Measurements from ENCODE around the gene LPIN2.
A peak's percentile ranks its signal among the peaks of the same experiment; 100 is the strongest.
"Not testable (repeated sequence)": the region's sequence is repeated elsewhere in the genome, so short reads cannot be mapped to it uniquely, and the experiment has no call there.

Gene LPIN2

GRCh38 chr18:3041843-3042242 is 28.9 kb upstream of the LPIN2 start:
- no peak for DNase-seq

GRCh38 chr18:3040881-3041280 is 27.9 kb upstream of the LPIN2 start:
- DNase-seq = no peak

DNA sequence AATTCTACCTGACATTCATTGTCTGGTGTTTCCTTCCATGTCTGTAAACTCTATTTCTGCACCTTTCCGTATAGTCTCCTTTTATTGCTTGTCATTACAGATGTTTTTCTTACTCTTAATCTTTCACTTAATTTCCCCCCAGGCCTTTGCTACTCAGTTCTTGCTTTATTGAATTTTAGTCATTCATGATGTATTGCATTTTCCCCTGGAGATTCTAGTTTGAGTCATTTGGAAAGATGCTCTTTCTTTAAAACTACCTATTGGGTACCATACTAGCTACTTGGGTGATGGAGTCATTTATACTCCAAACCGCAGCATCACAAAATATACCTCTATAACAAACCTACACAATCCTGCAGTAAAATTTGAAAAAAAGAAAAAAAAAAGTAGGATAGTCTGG is 27.2 kb upstream of the LPIN2 start:
- no peak for DNase-seq

GRCh38 chr18:3037423-3037915 is 24.5 kb upstream of the LPIN2 start:
- no peak for DNase-seq

DNA sequence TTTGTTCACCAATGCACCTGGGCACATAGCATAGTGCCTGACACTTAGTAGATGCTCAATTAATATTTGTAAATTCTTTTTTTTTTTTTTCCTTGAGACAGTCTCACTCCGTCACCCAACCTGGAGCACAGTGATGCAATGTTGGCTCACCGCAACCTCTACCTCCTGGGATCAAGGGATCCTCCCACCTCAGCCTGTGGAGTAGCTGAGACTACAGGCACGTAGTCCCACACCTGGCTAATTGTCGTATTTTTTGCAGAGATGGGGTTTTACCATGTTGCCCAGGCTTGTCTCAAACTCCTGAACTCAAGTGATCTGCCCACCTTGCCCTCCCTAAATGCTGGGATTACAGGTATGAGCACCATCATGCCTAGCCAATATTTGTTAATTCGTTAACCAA is 23.2 kb upstream of the LPIN2 start:
- no peak for DNase-seq

DNA sequence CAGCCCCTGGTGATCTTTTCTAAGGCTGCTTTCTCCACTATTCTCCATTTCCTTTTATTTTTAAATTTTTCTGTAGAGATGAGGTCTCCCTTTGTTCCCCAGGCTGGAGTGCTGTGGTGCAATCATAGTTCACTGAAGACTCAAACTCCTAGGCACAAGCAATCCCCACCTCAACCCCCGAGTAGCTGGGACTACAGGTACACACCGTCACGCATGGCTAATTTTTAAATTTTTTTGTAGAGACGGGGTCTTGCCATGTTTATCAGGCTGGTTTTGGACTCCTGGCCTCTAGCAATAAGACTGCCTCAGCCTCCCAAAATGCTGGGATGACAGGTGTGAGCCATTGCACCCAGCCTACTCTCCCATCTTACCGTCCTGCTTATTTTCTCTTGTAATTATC is 22.7 kb upstream of the LPIN2 start:
- DNase-seq = no peak

GRCh38 chr18:3032721-3033120 is 19.8 kb upstream of the LPIN2 start:
- DNase-seq = no peak

GRCh38 chr18:3029215-3029952 is 16.4 kb upstream of the LPIN2 start:
- no peak for DNase-seq

DNA sequence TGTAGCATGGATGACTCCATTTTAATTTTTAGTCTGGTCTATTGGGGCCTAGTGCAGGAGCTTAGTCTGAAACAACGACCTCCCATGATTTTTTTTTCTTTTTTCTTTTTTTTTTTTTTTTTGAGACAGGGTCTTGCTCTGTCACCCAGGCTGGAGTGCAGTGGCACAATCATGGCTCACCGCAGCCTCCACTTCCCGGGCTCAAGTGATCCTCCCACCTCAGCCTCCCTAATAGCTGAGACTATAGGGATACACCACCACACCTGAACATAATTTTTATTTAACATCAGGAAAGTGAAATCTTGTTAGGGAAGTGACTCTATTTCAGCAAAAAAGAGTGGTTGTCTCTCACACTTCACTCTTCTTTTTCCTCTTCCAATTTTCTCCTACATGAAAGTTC is 15.2 kb upstream of the LPIN2 start:
- not testable (repeated sequence) for DNase-seq

GRCh38 chr18:3027370-3027891 is 14.5 kb upstream of the LPIN2 start:
- DNase-seq = no peak

GRCh38 chr18:3025544-3025943 is 12.6 kb upstream of the LPIN2 start:
- DNase-seq = no peak

DNA sequence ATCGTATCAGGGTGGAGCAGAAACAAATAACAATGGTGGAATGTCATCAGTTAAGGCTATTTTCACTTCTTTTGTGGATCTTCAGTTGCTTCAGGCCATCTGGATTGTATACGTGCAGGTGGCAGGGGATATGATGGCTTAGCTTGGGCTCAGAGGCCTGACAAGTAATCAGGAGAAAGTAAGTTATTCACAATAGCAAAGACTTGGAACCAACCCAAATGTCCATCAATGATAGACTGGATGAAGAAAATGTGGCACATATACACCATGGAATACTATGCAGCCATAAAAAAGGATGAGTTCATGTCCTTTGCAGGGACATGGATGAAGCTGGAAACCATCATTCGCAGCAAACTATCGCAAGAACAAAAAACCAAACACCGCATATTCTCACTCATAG is 10.7 kb upstream of the LPIN2 start:
- not testable (repeated sequence) for DNase-seq

DNA sequence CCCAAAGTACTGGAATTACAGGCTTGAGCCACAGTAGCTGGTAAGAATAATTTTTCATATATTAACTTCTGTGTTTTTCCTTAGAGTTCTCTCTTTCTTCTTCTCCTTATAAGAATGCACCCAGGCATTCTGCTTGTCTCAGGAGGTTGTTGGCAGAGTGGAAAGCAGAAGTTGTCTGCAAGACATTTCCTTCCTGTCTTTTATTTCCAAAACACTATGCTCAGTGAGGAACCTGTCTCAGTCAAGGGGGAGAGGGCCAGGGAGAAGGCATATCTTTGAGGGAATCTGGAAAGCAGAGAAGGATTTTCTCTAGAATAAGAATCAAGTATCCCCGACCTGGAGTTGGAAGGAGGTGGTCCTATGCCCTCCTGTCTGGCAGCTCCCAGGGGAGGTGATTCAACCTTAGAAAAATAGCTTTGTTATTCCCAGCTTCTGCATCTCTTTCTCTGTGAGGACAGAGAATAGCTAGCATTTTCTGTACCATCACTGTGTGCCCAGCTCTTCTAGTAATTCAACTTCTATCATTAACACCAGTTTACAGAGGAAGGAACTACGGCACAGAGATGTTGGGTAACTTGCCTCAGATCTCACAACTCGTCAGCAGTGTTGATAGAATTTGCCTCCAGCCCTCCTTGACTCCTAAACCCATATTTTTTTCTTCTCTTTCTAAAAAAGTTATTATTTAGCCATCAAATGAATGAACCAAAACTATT is 3.8 kb upstream of the LPIN2 start:
- DNase-seq = no peak

DNA sequence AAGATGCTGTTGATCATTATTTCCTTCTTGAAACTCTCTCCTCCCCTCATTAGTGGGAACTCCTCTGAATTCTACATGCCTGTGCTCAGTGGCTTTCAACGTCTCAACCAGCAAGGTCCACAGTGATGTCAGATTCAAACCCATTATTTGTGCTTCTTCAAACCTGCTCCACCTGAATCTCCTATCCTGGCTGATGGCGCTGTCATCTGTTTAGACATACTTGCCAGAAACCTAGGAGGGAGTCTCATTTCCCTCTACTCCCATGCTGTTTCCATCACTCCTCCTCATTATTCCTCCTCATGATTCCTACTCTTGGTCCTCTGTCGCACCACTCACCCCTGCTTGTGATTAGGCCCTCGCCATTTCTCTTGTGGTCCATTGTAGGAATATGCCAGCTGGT is 2.9 kb upstream of the LPIN2 start:
- no peak for DNase-seq

- DNase-seq = no peak
Measured at GRCh38 chr18:3015204-3015592, 2.3 kb upstream of the LPIN2 start.

DNA sequence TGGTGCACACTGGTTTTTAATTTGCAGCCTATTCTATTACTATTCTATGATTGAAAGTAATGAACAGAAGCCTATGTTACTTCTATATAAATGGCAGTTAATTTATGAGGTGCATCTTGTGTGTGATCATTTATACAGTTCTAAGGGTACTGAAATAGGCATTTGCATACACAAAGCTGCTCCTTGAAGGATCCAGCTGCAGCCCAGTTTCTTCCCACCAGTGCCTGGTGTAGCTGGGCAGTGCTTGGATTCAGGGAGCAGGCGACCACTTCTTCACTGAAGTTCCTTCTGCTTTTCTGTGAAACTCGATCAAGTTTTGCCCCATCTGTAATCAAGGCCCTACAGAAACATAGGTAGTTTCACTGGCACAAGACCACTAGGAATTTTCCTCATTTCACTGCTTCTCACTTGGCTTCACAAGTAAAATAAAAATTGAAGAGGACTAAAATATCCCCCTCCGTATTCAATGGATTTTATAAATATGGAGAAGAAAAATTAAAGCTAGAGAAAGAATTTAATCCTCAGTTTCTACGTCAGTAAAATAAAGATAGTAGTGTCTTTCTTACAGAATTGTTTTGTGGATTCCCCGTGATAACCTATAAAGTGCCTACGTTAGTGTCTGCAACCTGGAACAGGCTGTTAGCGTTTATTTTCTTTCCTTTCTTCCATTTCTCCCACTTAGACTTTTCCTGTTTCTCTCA is 1.7 kb upstream of the LPIN2 start:
- no peak for DNase-seq

GRCh38 chr18:3012136-3013023 is 564 bp downstream of the LPIN2 start:
- peak; percentile 42 for DNase-seq

DNA sequence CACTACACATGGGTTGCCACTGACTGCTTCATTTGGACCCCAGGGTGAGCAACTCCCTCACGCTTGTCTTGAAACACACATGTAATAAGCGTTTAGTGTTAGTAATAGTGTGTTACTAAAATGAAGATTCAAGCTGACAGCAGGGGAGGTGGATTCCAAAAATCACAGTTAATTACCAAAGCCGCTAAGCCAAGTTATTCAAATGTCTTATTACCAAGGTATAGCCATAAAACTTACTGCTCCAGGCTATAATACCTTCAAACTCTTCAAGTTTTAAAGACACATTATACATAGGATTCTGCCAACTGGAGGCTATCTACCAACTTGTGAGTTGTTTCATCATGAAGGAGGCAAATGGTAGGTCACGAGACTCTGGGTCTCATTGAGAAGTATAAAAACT is 2.9 kb downstream of the LPIN2 start:
- no peak for DNase-seq

DNA sequence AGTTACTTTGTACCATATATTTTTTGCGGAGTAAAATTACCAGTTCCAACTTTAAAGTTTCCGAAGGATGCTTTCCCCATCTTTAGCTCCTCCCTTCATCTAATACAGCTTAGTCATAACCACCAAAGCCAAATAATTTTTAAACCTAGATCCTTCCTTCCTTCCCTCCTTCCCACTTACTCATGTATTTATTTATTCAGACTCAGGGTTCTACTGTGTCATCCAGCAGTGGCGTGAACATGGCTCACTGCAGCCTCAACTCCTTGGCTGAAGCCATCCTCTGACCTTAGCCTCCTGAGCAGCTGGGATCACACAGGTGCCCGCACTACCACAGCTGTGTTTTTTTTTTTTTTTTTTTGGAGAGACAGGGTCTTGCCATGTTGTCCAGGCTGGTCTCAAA is 4.4 kb downstream of the LPIN2 start:
- no peak for DNase-seq

GRCh38 chr18:3007491-3007890 is 5.5 kb downstream of the LPIN2 start:
- DNase-seq = no peak

DNA sequence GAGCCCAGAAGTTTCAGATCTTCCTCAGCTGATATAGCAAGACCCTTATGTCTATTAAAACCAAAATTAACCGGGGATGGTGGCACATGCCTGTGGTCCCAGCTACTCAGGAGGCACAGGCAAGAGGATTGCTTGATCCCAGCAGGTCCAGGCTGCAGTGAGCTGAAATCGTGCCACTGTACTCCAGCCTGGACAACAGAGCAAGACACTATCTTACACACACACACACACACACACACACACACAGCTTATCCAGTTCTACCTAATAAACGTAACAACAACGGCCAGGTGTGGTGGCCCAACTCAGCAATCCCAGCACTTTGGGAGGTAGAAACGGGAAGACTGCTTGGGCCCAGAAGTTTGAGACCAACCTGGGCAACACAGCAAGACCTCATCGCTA is 7.5 kb downstream of the LPIN2 start:
- DNase-seq = no peak

GRCh38 chr18:3003766-3004165 is 9.2 kb downstream of the LPIN2 start:
- not testable (repeated sequence) for DNase-seq

GRCh38 chr18:3002732-3003131 is 10.2 kb downstream of the LPIN2 start:
- DNase-seq = no peak

All from stimulated activated naive CD4-positive, alpha-beta T cell treated with Interleukin-2 at 50 U/mL for 16 hours (primary cell).